GM23338 (cell line): ENCODE measurements around the gene ABCC6. TPM values are rescaled to one million over a fixed set of nuclear protein-coding genes. Genes with fewer than 3 reads are reported as not detected.
"Not testable (repeated sequence)": the region's sequence is repeated elsewhere in the genome, so short reads cannot be mapped to it uniquely, and the experiment has no call there.

Experiments
- ATAC-seq: fragments of 200-7000 bp; cut with Tn5 transposase; 3 replicates; pipeline ENCODE4 v1.9.1; 2020
- DNase-seq: peaks from one replicate; pipeline ENCODE4 v3.0.0-alpha.2; 2015; ENCODE audit warnings: low spot score
- H2AFZ ChIP-seq: fragments of 200-600 bp; sonication (generic); 2 replicates; pipeline ENCODE4 v1.8.0; 2016; ENCODE audit warnings: antibody characterized with exemption, mild to moderate bottlenecking, moderate library complexity
- H3F3A ChIP-seq: fragments of 200-600 bp; sonication (generic); replicated peaks from 2 replicates; pipeline ENCODE4 v1.8.0; 2017; ENCODE audit warnings: antibody characterized with exemption, mixed run types, low read depth
- H3K27ac ChIP-seq: fragments of 200-600 bp; sonication (generic); 2 replicates; pipeline ENCODE4 v1.6.1; 2016; ENCODE audit warnings: low read depth
- H3K27me3 ChIP-seq: fragments of 200-600 bp; sonication (generic); 2 replicates; pipeline ENCODE4 v1.8.0; 2016; ENCODE audit warnings: mild to moderate bottlenecking, mixed run types, moderate library complexity; ENCODE audit not compliant: insufficient read depth
- H3K36me3 ChIP-seq: fragments of 200-600 bp; sonication (generic); 2 replicates; pipeline ENCODE4 v1.8.0; 2016; ENCODE audit warnings: mild to moderate bottlenecking; ENCODE audit not compliant: insufficient read depth
- H3K4me1 ChIP-seq: fragments of 200-600 bp; sonication (generic); 2 replicates; pipeline ENCODE4 v1.8.0; 2016; ENCODE audit warnings: mild to moderate bottlenecking, moderate library complexity; ENCODE audit not compliant: insufficient read depth
- H3K4me2 ChIP-seq: fragments of 200-600 bp; sonication (generic); 2 replicates; pipeline ENCODE4 v1.7.1; 2017; ENCODE audit warnings: mixed run types
- H3K4me3 ChIP-seq: fragments of 200-600 bp; sonication (generic); 2 replicates; pipeline ENCODE4 v1.6.1; 2016; ENCODE audit warnings: mixed run types
- H3K79me2 ChIP-seq: fragments of 200-600 bp; sonication (generic); replicated peaks from 2 replicates; pipeline ENCODE4 v1.8.0; 2017; ENCODE audit warnings: mild to moderate bottlenecking; ENCODE audit not compliant: insufficient read depth
- H3K9me2 ChIP-seq: fragments of 200-600 bp; sonication (generic); 2 replicates; pipeline ENCODE4 v1.8.0; 2017; ENCODE audit not compliant: insufficient read depth
- H4K20me1 ChIP-seq: fragments of 200-600 bp; sonication (generic); replicated peaks from 2 replicates; pipeline ENCODE4 v1.8.0; 2017; ENCODE audit warnings: mild to moderate bottlenecking; ENCODE audit not compliant: insufficient read depth
- H3K27ac Mint-ChIP-seq: 2 replicates; pipeline ENCODE4 v1.8.0; 2020; ENCODE audit warnings: inconsistent platforms, mild to moderate bottlenecking, moderate library complexity, mixed read lengths
- H3K27me3 Mint-ChIP-seq: 3 replicates; pipeline ENCODE4 v1.8.0; 2022; ENCODE audit warnings: low read depth, mild to moderate bottlenecking, moderate library complexity, mixed read lengths, inconsistent platforms; ENCODE audit not compliant: insufficient read depth, poor library complexity
- H3K36me3 Mint-ChIP-seq: 3 replicates; pipeline ENCODE4 v1.8.0; 2021; ENCODE audit warnings: low read depth, mild to moderate bottlenecking, inconsistent platforms, moderate library complexity, mixed read lengths
- H3K4me1 Mint-ChIP-seq: 3 replicates; pipeline ENCODE4 v1.8.0; 2020; ENCODE audit warnings: mild to moderate bottlenecking, inconsistent platforms, mixed read lengths
- H3K4me3 Mint-ChIP-seq: 3 replicates; pipeline ENCODE4 v1.8.0; 2021; ENCODE audit warnings: moderate library complexity, mild to moderate bottlenecking, inconsistent platforms, mixed read lengths
- H3K9me3 Mint-ChIP-seq: 3 replicates; pipeline ENCODE4 v1.8.0; 2020; ENCODE audit warnings: moderate library complexity, mild to moderate bottlenecking, inconsistent platforms, mixed read lengths
- CREB1 ChIP-seq: fragments of 250-450 bp; sonication (Bioruptor Pico); IDR thresholded peaks from 2 replicates; pipeline ENCODE4 v1.5.0; 2020; ENCODE audit warnings: low read depth, mild to moderate bottlenecking, moderate library complexity
- EZH2 ChIP-seq: fragments of 200-600 bp; sonication (generic); IDR thresholded peaks from one replicate; pipeline ENCODE4 v1.8.0; 2017; ENCODE audit warnings: antibody characterized with exemption, mild to moderate bottlenecking, low read depth; ENCODE audit not compliant: unreplicated experiment
- EZH2phosphoT487 ChIP-seq: fragments of 200-600 bp; sonication (generic); IDR thresholded peaks from one replicate; pipeline ENCODE4 v1.8.1; 2018; ENCODE audit warnings: antibody characterized with exemption; ENCODE audit not compliant: unreplicated experiment
- JUNB ChIP-seq: IDR thresholded peaks from one replicate; pipeline ENCODE4 v1.6.1; 2016; ENCODE audit warnings: antibody characterized with exemption; ENCODE audit not compliant: unreplicated experiment
- NANOG ChIP-seq: IDR thresholded peaks from 2 replicates; pipeline ENCODE4 v1.6.1; 2016; ENCODE audit warnings: antibody characterized with exemption, borderline replicate concordance
- polyA plus RNA-seq: library from polyadenylated mRNA; unstranded; fragments of >200 nt; fragmentation: Nextera tagmentation; extraction: Ambion mirVana; gene quantifications from 2 replicates; pipeline ENCODE4 v1.2.1, GENCODE V29; 2016
- total RNA-seq: library from RNA; depleted of rRNA; stranded (reverse); fragments of >200 nt; shearing (Covaris generic); gene quantifications from 2 replicates; pipeline ENCODE4 v1.2.3, GENCODE V29; 2014
- TF ChIP-seq, protein P1 (sequence below): IDR thresholded peaks from one replicate; pipeline ENCODE4 v1.6.1; 2018; ENCODE audit warnings: antibody characterized with exemption; ENCODE audit not compliant: unreplicated experiment
- TF ChIP-seq, protein P2 (sequence below): IDR thresholded peaks from 2 replicates; pipeline ENCODE4 v1.6.1; 2016; ENCODE audit warnings: antibody characterized with exemption
- TF ChIP-seq, protein P3 (sequence below), 2 experiments: fragments of 200-600 bp in 1 of 2; sonication (generic) in 1 of 2; conservative IDR thresholded peaks; 2 replicates each; pipeline versions ENCODE4 v1.5.1 to v1.6.1; 2016 to 2017; ENCODE audit warnings: antibody characterized with exemption in 2 of 2, low read depth in 2 of 2, mild to moderate bottlenecking in 2 of 2, moderate library complexity in 1 of 2

The ABCC6 gene
- total and polyA plus RNA-seq, 2 experiments from 2014 or later: 0.73 to 2.8 TPM

DNA sequence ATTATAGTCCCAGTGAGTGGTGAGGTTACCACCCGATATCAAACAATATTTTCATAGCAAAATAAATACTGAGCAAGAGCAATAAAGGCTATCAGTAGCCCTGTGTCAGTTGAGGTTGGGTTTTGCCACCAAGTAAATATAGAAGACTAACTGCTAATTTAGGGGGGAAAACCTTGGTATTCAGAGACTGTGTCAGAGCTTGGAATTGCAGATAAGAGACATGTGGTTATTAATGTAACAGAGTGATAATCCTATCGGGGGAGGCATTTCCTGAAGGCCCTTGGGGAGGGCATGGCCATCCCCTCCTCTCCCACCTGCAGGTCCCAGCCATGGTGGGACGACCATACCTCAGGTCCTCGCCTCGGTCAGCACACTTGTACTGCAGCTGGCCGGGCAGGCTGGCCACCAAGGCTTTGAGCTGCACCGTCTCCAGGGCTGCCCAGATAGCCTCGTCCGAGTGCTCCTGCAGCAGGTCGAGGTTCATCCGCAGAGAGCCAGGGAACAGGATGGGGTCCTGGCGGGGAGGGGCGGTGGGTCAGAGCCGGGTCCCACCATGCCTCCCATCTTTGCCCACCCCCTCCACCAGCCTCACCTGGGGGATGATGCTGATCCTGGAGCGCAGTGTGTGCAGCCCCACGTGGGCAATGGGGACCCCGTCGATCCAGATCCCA, 68.9 kb downstream of the ABCC6 start (continued):
- TF ChIP-seq JUNB (no peak), NANOG (no peak), EZH2phosphoT487 (no peak), EZH2 (no peak), CREB1 (no peak)
- TF ChIP-seq, protein P1, sequence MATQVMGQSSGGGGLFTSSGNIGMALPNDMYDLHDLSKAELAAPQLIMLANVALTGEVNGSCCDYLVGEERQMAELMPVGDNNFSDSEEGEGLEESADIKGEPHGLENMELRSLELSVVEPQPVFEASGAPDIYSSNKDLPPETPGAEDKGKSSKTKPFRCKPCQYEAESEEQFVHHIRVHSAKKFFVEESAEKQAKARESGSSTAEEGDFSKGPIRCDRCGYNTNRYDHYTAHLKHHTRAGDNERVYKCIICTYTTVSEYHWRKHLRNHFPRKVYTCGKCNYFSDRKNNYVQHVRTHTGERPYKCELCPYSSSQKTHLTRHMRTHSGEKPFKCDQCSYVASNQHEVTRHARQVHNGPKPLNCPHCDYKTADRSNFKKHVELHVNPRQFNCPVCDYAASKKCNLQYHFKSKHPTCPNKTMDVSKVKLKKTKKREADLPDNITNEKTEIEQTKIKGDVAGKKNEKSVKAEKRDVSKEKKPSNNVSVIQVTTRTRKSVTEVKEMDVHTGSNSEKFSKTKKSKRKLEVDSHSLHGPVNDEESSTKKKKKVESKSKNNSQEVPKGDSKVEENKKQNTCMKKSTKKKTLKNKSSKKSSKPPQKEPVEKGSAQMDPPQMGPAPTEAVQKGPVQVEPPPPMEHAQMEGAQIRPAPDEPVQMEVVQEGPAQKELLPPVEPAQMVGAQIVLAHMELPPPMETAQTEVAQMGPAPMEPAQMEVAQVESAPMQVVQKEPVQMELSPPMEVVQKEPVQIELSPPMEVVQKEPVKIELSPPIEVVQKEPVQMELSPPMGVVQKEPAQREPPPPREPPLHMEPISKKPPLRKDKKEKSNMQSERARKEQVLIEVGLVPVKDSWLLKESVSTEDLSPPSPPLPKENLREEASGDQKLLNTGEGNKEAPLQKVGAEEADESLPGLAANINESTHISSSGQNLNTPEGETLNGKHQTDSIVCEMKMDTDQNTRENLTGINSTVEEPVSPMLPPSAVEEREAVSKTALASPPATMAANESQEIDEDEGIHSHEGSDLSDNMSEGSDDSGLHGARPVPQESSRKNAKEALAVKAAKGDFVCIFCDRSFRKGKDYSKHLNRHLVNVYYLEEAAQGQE: no peak
- TF ChIP-seq, protein P2, sequence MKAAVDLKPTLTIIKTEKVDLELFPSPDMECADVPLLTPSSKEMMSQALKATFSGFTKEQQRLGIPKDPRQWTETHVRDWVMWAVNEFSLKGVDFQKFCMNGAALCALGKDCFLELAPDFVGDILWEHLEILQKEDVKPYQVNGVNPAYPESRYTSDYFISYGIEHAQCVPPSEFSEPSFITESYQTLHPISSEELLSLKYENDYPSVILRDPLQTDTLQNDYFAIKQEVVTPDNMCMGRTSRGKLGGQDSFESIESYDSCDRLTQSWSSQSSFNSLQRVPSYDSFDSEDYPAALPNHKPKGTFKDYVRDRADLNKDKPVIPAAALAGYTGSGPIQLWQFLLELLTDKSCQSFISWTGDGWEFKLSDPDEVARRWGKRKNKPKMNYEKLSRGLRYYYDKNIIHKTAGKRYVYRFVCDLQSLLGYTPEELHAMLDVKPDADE: no peak

DNA sequence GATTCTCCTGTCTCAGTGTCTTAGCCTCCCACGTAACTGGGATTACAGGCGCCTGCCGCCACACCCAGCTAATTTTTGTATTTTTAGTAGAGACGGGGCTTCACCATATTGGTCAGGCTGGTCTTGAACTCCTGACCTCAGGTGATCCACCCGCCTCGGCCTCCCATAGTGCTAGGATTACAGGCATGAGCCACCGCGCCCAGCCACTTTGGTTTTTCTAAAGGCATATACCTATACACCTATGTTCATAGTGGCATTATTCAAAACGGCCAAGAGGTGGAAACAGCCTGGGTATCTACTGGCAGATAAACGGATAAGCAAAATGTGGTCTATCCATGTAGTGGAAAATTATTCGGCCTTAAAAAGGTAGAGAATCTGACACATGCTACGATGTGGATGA, 70.3 kb downstream of the ABCC6 start:
- H3K79me2 ChIP-seq, ATAC-seq, H3K9me2 ChIP-seq, H3K36me3 Mint-ChIP-seq, H3K27me3 ChIP-seq, H3K4me1 Mint-ChIP-seq, H3K27ac ChIP-seq, H4K20me1 ChIP-seq, H3K4me3 ChIP-seq, H3K4me2 ChIP-seq, H3K4me3 Mint-ChIP-seq, H3F3A ChIP-seq, H3K36me3 ChIP-seq, DNase-seq, H3K4me1 ChIP-seq, H3K27ac Mint-ChIP-seq, H2AFZ ChIP-seq: not testable (repeated sequence)
- peaks cover 16% of the 10 kb centered on the region for H3K9me3 Mint-ChIP-seq
- peaks cover 15% of the 10 kb centered on the region for H3K27me3 Mint-ChIP-seq

DNA sequence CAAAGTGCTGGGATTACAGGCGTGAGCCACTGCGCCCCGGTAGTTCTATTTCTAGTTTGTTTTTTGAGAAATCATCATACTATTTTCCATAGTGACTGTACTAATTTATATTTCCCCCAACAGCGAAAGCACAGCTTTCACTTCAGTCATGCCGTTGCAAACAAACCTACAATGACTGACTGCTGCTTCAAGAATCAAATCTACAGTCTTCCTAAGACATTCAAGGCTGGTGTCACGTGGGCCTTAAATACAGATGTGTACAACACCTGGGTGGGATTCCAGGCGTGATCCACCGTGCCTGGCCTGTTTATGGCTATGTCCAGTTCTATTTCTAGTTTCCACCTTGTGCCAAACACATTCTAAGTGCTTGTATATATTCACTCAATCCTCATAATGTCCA, 72.0 kb downstream of the ABCC6 start:
- Mint-ChIP-seq H3K4me1 (peaks cover 3% of the 10 kb centered on the region), H3K27me3 (peaks cover 15% of the 10 kb centered on the region), H3K4me3 (no peak overlapping the region), H3K27ac (no peak overlapping the region), H3K9me3 (peaks cover 2% of the 10 kb centered on the region; the same call in 2 of the 3 replicates), H3K36me3 (peaks cover 2% of the 10 kb centered on the region; the same call in 2 of the 3 replicates)
- Histone ChIP-seq H3K4me2 (no peak overlapping the region), H3K4me1 (peaks cover 3% of the 10 kb centered on the region; the same call in 1 of the 2 replicates), H3K27ac (no peak overlapping the region), H3K27me3 (no peaks in the 10 kb centered on the region), H3K36me3 (no peaks in the 10 kb centered on the region), H4K20me1 (0 out of 2 replicates have a peak, but pooled peaks cover 3% of the 10 kb centered on the region), H3K4me3 (no peak overlapping the region), H3K9me2 (0 out of 2 replicates have a peak, but pooled peaks cover 2% of the 10 kb centered on the region), H3K79me2 (no peaks in the 10 kb centered on the region), H3F3A (no peaks in the 10 kb centered on the region), H2AFZ (no peak overlapping the region)
- no peak for ATAC-seq
- DNase-seq: no peak
- TF ChIP-seq, protein P3, sequence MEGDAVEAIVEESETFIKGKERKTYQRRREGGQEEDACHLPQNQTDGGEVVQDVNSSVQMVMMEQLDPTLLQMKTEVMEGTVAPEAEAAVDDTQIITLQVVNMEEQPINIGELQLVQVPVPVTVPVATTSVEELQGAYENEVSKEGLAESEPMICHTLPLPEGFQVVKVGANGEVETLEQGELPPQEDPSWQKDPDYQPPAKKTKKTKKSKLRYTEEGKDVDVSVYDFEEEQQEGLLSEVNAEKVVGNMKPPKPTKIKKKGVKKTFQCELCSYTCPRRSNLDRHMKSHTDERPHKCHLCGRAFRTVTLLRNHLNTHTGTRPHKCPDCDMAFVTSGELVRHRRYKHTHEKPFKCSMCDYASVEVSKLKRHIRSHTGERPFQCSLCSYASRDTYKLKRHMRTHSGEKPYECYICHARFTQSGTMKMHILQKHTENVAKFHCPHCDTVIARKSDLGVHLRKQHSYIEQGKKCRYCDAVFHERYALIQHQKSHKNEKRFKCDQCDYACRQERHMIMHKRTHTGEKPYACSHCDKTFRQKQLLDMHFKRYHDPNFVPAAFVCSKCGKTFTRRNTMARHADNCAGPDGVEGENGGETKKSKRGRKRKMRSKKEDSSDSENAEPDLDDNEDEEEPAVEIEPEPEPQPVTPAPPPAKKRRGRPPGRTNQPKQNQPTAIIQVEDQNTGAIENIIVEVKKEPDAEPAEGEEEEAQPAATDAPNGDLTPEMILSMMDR (conservative IDR thresholded peaks at IDR 0.05; ENCODE audit: low read depth in 2 of 2): no peak
